HepG2 (cell line): ENCODE data around the gene RNFT2. TPM values are rescaled to one million over a fixed set of nuclear protein-coding genes. Genes with fewer than 3 reads are reported as not detected.

Experiments used
- ATAC-seq: fragments of 200-7000 bp; cut with Tn5 transposase; 3 replicates; pipeline ENCODE4 v1.9.1; 2020; ENCODE audit warnings: mild to moderate bottlenecking, moderate library complexity
- BruUV-seq: library from RNA; stranded (reverse); fragments of 400-500 nt; replicated peaks from 2 replicates; lab custom pipeline; 2021; lab: Mats Ljungman, UMichigan
- CTCF ChIA-PET: fragments of 300-600 bp; formaldehyde crosslinking; extraction: SDS; loops from one replicate; lab custom pipeline; 2021; ENCODE audit warnings: low total read pairs, inconsistent platforms, low intra/inter-chr PET ratio; lab: Yijun Ruan, JAX
- POLR2A ChIA-PET: fragments of 350-600 bp; sonication (Branson Sonifier 250); formaldehyde crosslinking; loops from one replicate; lab custom pipeline; 2020; ENCODE audit warnings: antibody characterized with exemption, inconsistent platforms; lab: Yijun Ruan, JAX
- DNase-seq: peaks from one replicate; pipeline ENCODE4 v3.0.0-alpha.2; 2015; ENCODE audit warnings: low spot score
- FAIRE-seq: peaks from 3 replicates; lab custom pipeline; 2011; peaks lifted over from hg19 to GRCh38; lab: Jason Lieb, UNC
- H2AFZ ChIP-seq: one replicate; pipeline ENCODE4 v1.6.1; 2011; ENCODE audit warnings: low read length, inconsistent platforms
- H3K27ac ChIP-seq: fragments of 300-600 bp; 3 replicates; pipeline ENCODE4 v1.8.0; 2011; ENCODE audit warnings: mixed run types, mild to moderate bottlenecking, mixed read lengths, low read length, inconsistent platforms; ENCODE audit not compliant: insufficient read depth; ENCODE audit errors: extremely low read length
- H3K27me3 ChIP-seq, 2 experiments: fragments of 200-600 bp in 1 of 2; 2 replicates in 1 of 2; 3 replicates in 1 of 2; pipeline versions ENCODE4 v1.6.0 to v1.8.0; 2011; ENCODE audit warnings: low read length in 2 of 2, mild to moderate bottlenecking in 2 of 2, moderate library complexity in 2 of 2, inconsistent platforms in 1 of 2; ENCODE audit not compliant: insufficient read depth in 2 of 2, control insufficient read depth in 1 of 2
- H3K36me3 ChIP-seq, 2 experiments: fragments of 200-600 bp in 1 of 2; replicated peaks in 1 of 2; 2 replicates in 1 of 2; 3 replicates in 1 of 2; pipeline versions ENCODE4 v1.5.1 to v1.8.0; 2011; ENCODE audit warnings: low read length in 2 of 2, inconsistent platforms in 1 of 2; ENCODE audit not compliant: insufficient read depth in 2 of 2, control insufficient read depth in 1 of 2
- H3K4me1 ChIP-seq: 2 replicates; pipeline ENCODE4 v1.5.1; 2012; ENCODE audit warnings: low read length, inconsistent platforms; ENCODE audit not compliant: insufficient read depth
- H3K4me2 ChIP-seq: 2 replicates; pipeline ENCODE4 v1.6.0; 2011; ENCODE audit warnings: low read depth, low read length, inconsistent platforms
- H3K4me3 ChIP-seq, 3 experiments: fragments of 200-600 bp in 1 of 3; sonication (generic), shearing (Covaris generic) in 1 of 3; replicated peaks in 1 of 3; 2 replicates each; pipeline ENCODE4 v1.5.1; 2011 to 2016; ENCODE audit warnings: low read length in 3 of 3, inconsistent platforms in 2 of 3, low read depth in 2 of 3, mild to moderate bottlenecking in 2 of 3, control low read depth in 1 of 3, mixed read lengths in 1 of 3; ENCODE audit not compliant: insufficient read depth in 1 of 3
- H3K79me2 ChIP-seq: one replicate; pipeline ENCODE4 v1.6.1; 2011; ENCODE audit warnings: low read length, inconsistent platforms; ENCODE audit not compliant: insufficient read depth
- H3K9ac ChIP-seq: 2 replicates; pipeline ENCODE4 v1.6.0; 2011; ENCODE audit warnings: mild to moderate bottlenecking, low read depth, low read length, inconsistent platforms; ENCODE audit not compliant: insufficient read depth
- H3K9me3 ChIP-seq: 2 replicates; pipeline ENCODE4 v1.5.1; 2012; ENCODE audit warnings: mild to moderate bottlenecking, low read length
- H4K20me1 ChIP-seq: 2 replicates; pipeline ENCODE4 v1.6.0; 2011; ENCODE audit warnings: inconsistent platforms, mild to moderate bottlenecking, low read length, moderate library complexity; ENCODE audit not compliant: insufficient read depth
- ADNP ChIP-seq: sonication (generic); formaldehyde crosslinking; IDR thresholded peaks from 2 replicates; pipeline ENCODE4 v1.4.0; 2020; ENCODE audit warnings: missing genetic modification reagents
- HIVEP1 ChIP-seq: sonication (generic); formaldehyde crosslinking; IDR thresholded peaks from 2 replicates; pipeline ENCODE4 v1.4.0; 2020; ENCODE audit warnings: mild to moderate bottlenecking, missing genetic modification reagents
- HOXA5 ChIP-seq: sonication (generic); formaldehyde crosslinking; IDR thresholded peaks from 2 replicates; pipeline ENCODE4 v1.4.0; 2020; ENCODE audit warnings: missing genetic modification reagents
- MTA1 ChIP-seq: sonication (generic); formaldehyde crosslinking; IDR thresholded peaks from 2 replicates; pipeline ENCODE4 v1.4.0; 2020; ENCODE audit warnings: missing genetic modification reagents, mild to moderate bottlenecking, borderline replicate concordance
- NFATC3 ChIP-seq: sonication (generic); formaldehyde crosslinking; IDR thresholded peaks from 2 replicates; pipeline ENCODE4 v1.5.1; 2020; ENCODE audit warnings: mild to moderate bottlenecking, missing genetic modification reagents
- PTBP1 ChIP-seq: fragments of 200-400 bp; formaldehyde crosslinking; IDR thresholded peaks from 2 replicates; pipeline ENCODE4 v1.6.1; 2018; ENCODE audit warnings: low read length, low read depth; ENCODE audit not compliant: poor library complexity, severe bottlenecking
- SIN3A ChIP-seq: IDR thresholded peaks from 2 replicates; pipeline ENCODE4 v1.6.1; 2011; ENCODE audit warnings: low read depth, mild to moderate bottlenecking, control low read depth, low read length, borderline replicate concordance
- SRSF4 ChIP-seq: fragments of 200-400 bp; formaldehyde crosslinking; IDR thresholded peaks from one replicate; pipeline ENCODE4 v1.6.1; 2018; ENCODE audit warnings: mild to moderate bottlenecking, low read depth, low read length, moderate library complexity; ENCODE audit not compliant: poor library complexity, severe bottlenecking
- ZKSCAN8 ChIP-seq: IDR thresholded peaks from 2 replicates; pipeline ENCODE4 v1.6.1; 2016; ENCODE audit warnings: borderline replicate concordance, missing genetic modification reagents, missing compliant biosample characterization
- ZNF652 ChIP-seq: IDR thresholded peaks from 2 replicates; pipeline ENCODE4 v1.6.1; 2016; ENCODE audit warnings: low read depth, borderline replicate concordance
- WGBS: methylation state at CpG from one replicate; pipeline ENCODE4 v1.1.6; 2017; ENCODE audit warnings: low lambda C conversion rate; 5-methylcytosine and 5-hydroxymethylcytosine counted together
- in situ Hi-C: cut with HindIII; loops from 2 replicates; pipeline ENCODE4 v1.10.0; 2017; ENCODE audit warnings: low pct_unique_long_range_greater_than_20kb; ENCODE audit not compliant: extremely low pct_ligation_motif_present
- intact Hi-C: fragments of 100-400 bp; cut with micrococcal nuclease; formaldehyde crosslinking; loops from one replicate; pipeline ENCODE4 v1.10.0; 2022; ENCODE audit not compliant: unreplicated experiment
- polyA plus RNA-seq, 8 experiments: library from polyadenylated mRNA; depleted of rRNA in 3 of 8; stranded (reverse) in 7 of 8; unstranded in 1 of 8; fragments of >200 nt; fragmentation: Illumina TruSeq in 4 of 8; extraction: Trizol in 4 of 8; gene quantifications; 2 replicates each; pipeline versions ENCODE4 v1.2.1 to v1.2.3, GENCODE V29; 2011 to 2016; ENCODE audit warnings: low read depth in 4 of 8, missing spikeins in 1 of 8, mixed read lengths in 1 of 8; ENCODE audit not compliant: insufficient read depth in 1 of 8
- total RNA-seq, 5 experiments: library from RNA; depleted of rRNA; stranded (reverse); fragments of >200 nt; fragmentation: Illumina TruSeq; extraction: Trizol; gene quantifications; 2 replicates each; pipeline ENCODE4 v1.2.3, GENCODE V29; 2016; ENCODE audit warnings: low read depth in 1 of 5
- TF ChIP-seq, protein P1 (sequence below): sonication (generic); formaldehyde crosslinking; IDR thresholded peaks from 2 replicates; pipeline ENCODE4 v1.4.0; 2020; ENCODE audit warnings: mild to moderate bottlenecking, missing genetic modification reagents
- TF ChIP-seq, protein P2 (sequence below): fragments of 450-650 bp; IDR thresholded peaks from 2 replicates; pipeline ENCODE4 v1.6.1; 2017; ENCODE audit warnings: mild to moderate bottlenecking

The RNFT2 gene
- total and polyA plus RNA-seq, 2 of the 13 experiments (the other 11 are each of a cell fraction or from before 2014, with no cell fraction given), result 3.3 to 8.3 TPM

DNA sequence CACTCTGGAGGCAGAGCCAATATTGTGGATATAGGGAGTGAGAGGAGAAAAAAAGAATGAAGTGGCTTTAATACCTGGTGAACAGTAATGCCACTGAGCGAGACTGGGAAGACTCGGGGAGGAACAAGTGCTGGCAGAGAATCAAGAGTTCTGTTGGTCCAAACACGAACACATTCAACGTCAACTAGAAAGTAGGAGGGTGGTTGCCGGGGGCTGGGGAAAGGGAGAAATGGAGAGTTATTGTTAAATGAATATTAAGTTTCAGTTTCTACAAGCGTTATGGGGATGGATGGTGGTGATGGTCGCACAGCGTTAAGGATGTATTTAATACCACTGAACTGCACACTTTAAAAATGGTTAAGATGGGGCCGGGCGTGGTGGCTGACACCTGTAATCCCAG, 3.0 kb upstream of the RNFT2 start:
- peaks cover 49% of the 10 kb centered on the region for H3K79me2 ChIP-seq
- DNase-seq, result no peak
- in situ Hi-C loops, result no loop called here
- H4K20me1 ChIP-seq, result peaks cover 9% of the 10 kb centered on the region; the same call in 1 of the 2 replicates
- no peaks in the 10 kb centered on the region; a peak in 1 of 5 replicates for H3K27me3 ChIP-seq
- H2AFZ ChIP-seq, result no peak overlapping the region
- ChIA-PET CTCF (no interaction called here), POLR2A (no interaction called here)
- peak overlapping the region; percentile 6; the same call in 1 of the 2 replicates for H3K9ac ChIP-seq
- intact Hi-C loops, result loop anchor here (10.0 kb wide), 1 partner anchor 180 kb away; the partner anchor contains the start of gene FBXW8
- no peak for FAIRE-seq
- H3K27ac ChIP-seq, result peak overlapping the region; percentile 41
- H3K4me1 ChIP-seq, result peaks cover 71% of the 10 kb centered on the region
- H3K4me3 ChIP-seq, result no peak overlapping the region
- BruUV-seq, result no TSS peak
- peaks cover 0 to 3% of the 10 kb centered on the region in 2 experiments; a peak in 2 of 5 replicates for H3K36me3 ChIP-seq
- no peak for ATAC-seq
- no peaks in the 10 kb centered on the region for H3K9me3 ChIP-seq
- 82% methylated on average over 10 of the region's 10 CpGs for WGBS
- peak overlapping the region; percentile 32 for H3K4me2 ChIP-seq
- no peak for TF ChIP-seq SRSF4
- no peak for TF ChIP-seq ZNF652 (CRISPR knock-in tag)
- no peak for TF ChIP-seq HOXA5 (CRISPR knock-in tag)
- TF ChIP-seq ZKSCAN8 (CRISPR knock-in tag), result no peak
- TF ChIP-seq ADNP (CRISPR knock-in tag), result no peak
- TF ChIP-seq, protein P1, sequence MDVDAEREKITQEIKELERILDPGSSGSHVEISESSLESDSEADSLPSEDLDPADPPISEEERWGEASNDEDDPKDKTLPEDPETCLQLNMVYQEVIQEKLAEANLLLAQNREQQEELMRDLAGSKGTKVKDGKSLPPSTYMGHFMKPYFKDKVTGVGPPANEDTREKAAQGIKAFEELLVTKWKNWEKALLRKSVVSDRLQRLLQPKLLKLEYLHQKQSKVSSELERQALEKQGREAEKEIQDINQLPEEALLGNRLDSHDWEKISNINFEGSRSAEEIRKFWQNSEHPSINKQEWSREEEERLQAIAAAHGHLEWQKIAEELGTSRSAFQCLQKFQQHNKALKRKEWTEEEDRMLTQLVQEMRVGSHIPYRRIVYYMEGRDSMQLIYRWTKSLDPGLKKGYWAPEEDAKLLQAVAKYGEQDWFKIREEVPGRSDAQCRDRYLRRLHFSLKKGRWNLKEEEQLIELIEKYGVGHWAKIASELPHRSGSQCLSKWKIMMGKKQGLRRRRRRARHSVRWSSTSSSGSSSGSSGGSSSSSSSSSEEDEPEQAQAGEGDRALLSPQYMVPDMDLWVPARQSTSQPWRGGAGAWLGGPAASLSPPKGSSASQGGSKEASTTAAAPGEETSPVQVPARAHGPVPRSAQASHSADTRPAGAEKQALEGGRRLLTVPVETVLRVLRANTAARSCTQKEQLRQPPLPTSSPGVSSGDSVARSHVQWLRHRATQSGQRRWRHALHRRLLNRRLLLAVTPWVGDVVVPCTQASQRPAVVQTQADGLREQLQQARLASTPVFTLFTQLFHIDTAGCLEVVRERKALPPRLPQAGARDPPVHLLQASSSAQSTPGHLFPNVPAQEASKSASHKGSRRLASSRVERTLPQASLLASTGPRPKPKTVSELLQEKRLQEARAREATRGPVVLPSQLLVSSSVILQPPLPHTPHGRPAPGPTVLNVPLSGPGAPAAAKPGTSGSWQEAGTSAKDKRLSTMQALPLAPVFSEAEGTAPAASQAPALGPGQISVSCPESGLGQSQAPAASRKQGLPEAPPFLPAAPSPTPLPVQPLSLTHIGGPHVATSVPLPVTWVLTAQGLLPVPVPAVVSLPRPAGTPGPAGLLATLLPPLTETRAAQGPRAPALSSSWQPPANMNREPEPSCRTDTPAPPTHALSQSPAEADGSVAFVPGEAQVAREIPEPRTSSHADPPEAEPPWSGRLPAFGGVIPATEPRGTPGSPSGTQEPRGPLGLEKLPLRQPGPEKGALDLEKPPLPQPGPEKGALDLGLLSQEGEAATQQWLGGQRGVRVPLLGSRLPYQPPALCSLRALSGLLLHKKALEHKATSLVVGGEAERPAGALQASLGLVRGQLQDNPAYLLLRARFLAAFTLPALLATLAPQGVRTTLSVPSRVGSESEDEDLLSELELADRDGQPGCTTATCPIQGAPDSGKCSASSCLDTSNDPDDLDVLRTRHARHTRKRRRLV (CRISPR knock-in tag), result no peak
- no peak for TF ChIP-seq MTA1 (CRISPR knock-in tag)
- no peak for TF ChIP-seq PTBP1
- TF ChIP-seq NFATC3, result no peak
- TF ChIP-seq HIVEP1 (CRISPR knock-in tag), result no peak
- no peak for TF ChIP-seq SIN3A
- TF ChIP-seq, protein P2, sequence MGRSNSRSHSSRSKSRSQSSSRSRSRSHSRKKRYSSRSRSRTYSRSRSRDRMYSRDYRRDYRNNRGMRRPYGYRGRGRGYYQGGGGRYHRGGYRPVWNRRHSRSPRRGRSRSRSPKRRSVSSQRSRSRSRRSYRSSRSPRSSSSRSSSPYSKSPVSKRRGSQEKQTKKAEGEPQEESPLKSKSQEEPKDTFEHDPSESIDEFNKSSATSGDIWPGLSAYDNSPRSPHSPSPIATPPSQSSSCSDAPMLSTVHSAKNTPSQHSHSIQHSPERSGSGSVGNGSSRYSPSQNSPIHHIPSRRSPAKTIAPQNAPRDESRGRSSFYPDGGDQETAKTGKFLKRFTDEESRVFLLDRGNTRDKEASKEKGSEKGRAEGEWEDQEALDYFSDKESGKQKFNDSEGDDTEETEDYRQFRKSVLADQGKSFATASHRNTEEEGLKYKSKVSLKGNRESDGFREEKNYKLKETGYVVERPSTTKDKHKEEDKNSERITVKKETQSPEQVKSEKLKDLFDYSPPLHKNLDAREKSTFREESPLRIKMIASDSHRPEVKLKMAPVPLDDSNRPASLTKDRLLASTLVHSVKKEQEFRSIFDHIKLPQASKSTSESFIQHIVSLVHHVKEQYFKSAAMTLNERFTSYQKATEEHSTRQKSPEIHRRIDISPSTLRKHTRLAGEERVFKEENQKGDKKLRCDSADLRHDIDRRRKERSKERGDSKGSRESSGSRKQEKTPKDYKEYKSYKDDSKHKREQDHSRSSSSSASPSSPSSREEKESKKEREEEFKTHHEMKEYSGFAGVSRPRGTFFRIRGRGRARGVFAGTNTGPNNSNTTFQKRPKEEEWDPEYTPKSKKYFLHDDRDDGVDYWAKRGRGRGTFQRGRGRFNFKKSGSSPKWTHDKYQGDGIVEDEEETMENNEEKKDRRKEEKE, result no peak
